T-helper 1 cell treated with Interleukin-12 subunit alpha and Interleukin-12 subunit beta and Interleukin-4 antibody, amounts not matched to agents 30 μg/mL and 1 μg/mL, for 36 hours (primary cell): ENCODE data around the gene LAPTM4A.
"Not testable (repeated sequence)": the region's sequence is repeated elsewhere in the genome, so short reads cannot be mapped to it uniquely, and the experiment has no call there.

ENCODE experiments used
- H3K27ac Mint-ChIP-seq: one replicate; pipeline ENCODE4 v1.8.0; 2021; ENCODE audit warnings: mild to moderate bottlenecking, mixed read lengths
- H3K27me3 Mint-ChIP-seq: one replicate; pipeline ENCODE4 v1.8.0; 2021; ENCODE audit warnings: low read depth, mixed read lengths
- H3K36me3 Mint-ChIP-seq: one replicate; pipeline ENCODE4 v1.8.0; 2021; ENCODE audit warnings: low read depth, mixed read lengths
- H3K4me1 Mint-ChIP-seq: one replicate; pipeline ENCODE4 v1.8.0; 2021; ENCODE audit warnings: low read depth, mixed read lengths
- H3K4me3 Mint-ChIP-seq: one replicate; pipeline ENCODE4 v1.8.0; 2021; ENCODE audit warnings: mild to moderate bottlenecking, moderate library complexity, mixed read lengths
- H3K9me3 Mint-ChIP-seq: one replicate; pipeline ENCODE4 v1.8.0; 2021; ENCODE audit warnings: mixed read lengths

The LAPTM4A gene

GRCh38 chr2:20050646-20051531 lies 539 bp downstream of the LAPTM4A start:
- Mint-ChIP-seq H3K36me3 (no peaks in the 10 kb centered on the region), H3K27ac (no peak overlapping the region), H3K4me3 (no peak overlapping the region), H3K4me1 (peaks cover 26% of the 10 kb centered on the region), H3K27me3 (peaks cover 12% of the 10 kb centered on the region), H3K9me3 (no peaks in the 10 kb centered on the region)

- Mint-ChIP-seq H3K27me3 (peaks cover 5% of the 10 kb centered on the region), H3K4me1 (peaks cover 26% of the 10 kb centered on the region), H3K36me3 (no peaks in the 10 kb centered on the region), H3K27ac (no peak overlapping the region), H3K4me3 (no peak overlapping the region), H3K9me3 (no peaks in the 10 kb centered on the region)
These were observed 1.3 kb downstream of the LAPTM4A start for GRCh38 chr2:20050104-20050645.

GRCh38 chr2:20049637-20050036 lies 1.8 kb downstream of the LAPTM4A start:
- Mint-ChIP-seq H3K9me3 (no peaks in the 10 kb centered on the region), H3K36me3 (no peaks in the 10 kb centered on the region), H3K27ac (peak overlapping the region; percentile 13), H3K27me3 (no peaks in the 10 kb centered on the region), H3K4me1 (peaks cover 26% of the 10 kb centered on the region), H3K4me3 (no peak overlapping the region)

- Mint-ChIP-seq H3K4me1 (peaks cover 28% of the 10 kb centered on the region), H3K27me3 (no peaks in the 10 kb centered on the region), H3K4me3 (no peak overlapping the region), H3K36me3 (no peaks in the 10 kb centered on the region), H3K27ac (no peak overlapping the region), H3K9me3 (no peaks in the 10 kb centered on the region)
These were observed 2.7 kb downstream of the LAPTM4A start for GRCh38 chr2:20048488-20049448.

- H3K27ac Mint-ChIP-seq, H3K9me3 Mint-ChIP-seq, H3K4me3 Mint-ChIP-seq, H3K36me3 Mint-ChIP-seq, H3K27me3 Mint-ChIP-seq: not testable (repeated sequence)
- peaks cover 31% of the 10 kb centered on the region for H3K4me1 Mint-ChIP-seq
These were observed 5.6 kb downstream of the LAPTM4A start for GRCh38 chr2:20045712-20046292.

- no peak overlapping the region for H3K4me3 Mint-ChIP-seq
- peaks cover 22% of the 10 kb centered on the region for H3K4me1 Mint-ChIP-seq
- H3K27ac Mint-ChIP-seq: no peak overlapping the region
- peaks cover 8% of the 10 kb centered on the region for H3K36me3 Mint-ChIP-seq
- H3K27me3 Mint-ChIP-seq: no peaks in the 10 kb centered on the region
- H3K9me3 Mint-ChIP-seq: no peaks in the 10 kb centered on the region
These were observed 6.7 kb downstream of the LAPTM4A start for GRCh38 chr2:20044778-20045177.

- Mint-ChIP-seq H3K27ac (no peak overlapping the region), H3K27me3 (no peaks in the 10 kb centered on the region), H3K4me3 (no peak overlapping the region), H3K4me1 (peaks cover 7% of the 10 kb centered on the region), H3K9me3 (no peaks in the 10 kb centered on the region), H3K36me3 (peaks cover 15% of the 10 kb centered on the region)
These were observed 8.9 kb downstream of the LAPTM4A start for GRCh38 chr2:20042531-20042930.

- H3K9me3 Mint-ChIP-seq: no peaks in the 10 kb centered on the region
- H3K4me3 Mint-ChIP-seq: no peak overlapping the region
- no peak overlapping the region for H3K27ac Mint-ChIP-seq
- H3K36me3 Mint-ChIP-seq: peaks cover 31% of the 10 kb centered on the region
- H3K4me1 Mint-ChIP-seq: peaks cover 19% of the 10 kb centered on the region
- H3K27me3 Mint-ChIP-seq: no peaks in the 10 kb centered on the region
These were observed 10.8 kb downstream of the LAPTM4A start for GRCh38 chr2:20040489-20041172.

DNA sequence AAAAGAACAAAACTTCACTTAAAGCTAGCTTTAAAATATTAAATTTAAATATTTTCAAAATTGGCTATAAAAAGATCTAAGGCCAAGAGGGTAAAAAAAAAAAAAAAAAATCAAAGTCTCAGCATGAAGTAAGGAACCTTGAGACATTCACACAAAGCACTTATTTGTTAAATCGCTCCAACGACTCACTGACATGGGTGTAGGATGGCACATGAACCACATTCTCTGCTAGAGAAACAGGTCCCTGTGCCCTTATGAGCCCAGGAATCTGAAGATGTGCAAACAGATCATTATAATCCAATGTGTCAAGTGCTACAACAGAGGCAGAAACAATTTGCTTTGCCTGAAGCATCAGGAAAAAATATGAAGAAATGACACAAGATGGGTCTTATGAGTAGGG lies 13.8 kb downstream of the LAPTM4A start:
- no peak overlapping the region for H3K27ac Mint-ChIP-seq
- H3K36me3 Mint-ChIP-seq: peaks cover 48% of the 10 kb centered on the region
- no peaks in the 10 kb centered on the region for H3K9me3 Mint-ChIP-seq
- H3K4me3 Mint-ChIP-seq: no peak overlapping the region
- H3K4me1 Mint-ChIP-seq: peaks cover 16% of the 10 kb centered on the region
- H3K27me3 Mint-ChIP-seq: no peaks in the 10 kb centered on the region

DNA sequence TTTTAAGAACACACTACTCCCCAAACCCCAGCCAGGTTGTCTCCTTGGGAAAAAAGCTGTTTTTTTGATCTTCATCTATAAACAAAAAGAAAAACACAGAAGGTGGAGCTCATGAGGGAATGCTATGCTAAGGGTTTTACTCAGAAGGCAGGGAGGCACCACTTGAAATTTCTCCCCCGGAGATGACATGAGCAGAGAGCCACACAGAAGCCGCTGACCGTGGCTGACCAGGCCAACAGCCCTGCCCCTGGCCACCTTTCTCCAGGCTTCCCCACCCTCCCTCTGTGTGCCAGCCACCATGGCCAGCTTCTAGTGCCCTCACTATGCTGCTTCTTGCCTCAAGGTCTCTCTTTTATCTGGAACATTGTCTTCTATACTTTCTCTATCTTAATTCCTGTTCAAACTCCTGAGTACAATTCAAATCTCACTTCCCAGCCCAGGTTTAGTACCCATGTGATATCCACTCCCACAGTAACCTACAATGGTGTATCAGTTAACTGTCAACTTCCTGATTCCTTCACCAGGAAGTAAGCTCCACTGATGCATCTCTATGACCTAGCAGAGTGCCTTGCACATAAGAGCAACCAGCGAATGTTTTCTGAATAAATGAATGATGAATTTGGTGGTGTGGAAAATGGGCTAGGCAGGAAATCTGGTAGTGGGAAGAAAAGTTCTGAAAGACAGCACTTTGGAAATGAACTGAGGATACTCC lies 15.3 kb downstream of the LAPTM4A start:
- H3K27ac Mint-ChIP-seq: peak overlapping the region; percentile 65

DNA sequence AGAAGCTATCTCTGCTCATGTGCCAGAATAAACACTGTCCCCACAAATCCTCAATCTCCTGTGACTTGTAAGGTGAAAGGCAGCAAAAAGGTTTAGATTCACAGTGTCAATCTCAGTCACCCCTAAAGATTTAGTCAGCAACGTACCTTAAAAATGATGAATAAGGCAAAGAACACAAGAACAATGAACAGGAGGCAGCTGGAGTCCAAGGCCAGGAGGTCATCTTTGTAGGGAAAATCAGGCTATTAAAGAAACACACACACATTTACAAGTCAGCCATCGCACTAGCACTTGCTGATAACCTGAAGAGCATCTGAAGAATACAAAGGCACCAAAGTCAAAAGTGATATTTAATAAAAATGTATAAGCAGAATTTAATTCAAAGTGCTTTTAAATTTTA lies 16.6 kb downstream of the LAPTM4A start:
- peaks cover 54% of the 10 kb centered on the region for H3K36me3 Mint-ChIP-seq
- peaks cover 13% of the 10 kb centered on the region for H3K4me1 Mint-ChIP-seq
- no peaks in the 10 kb centered on the region for H3K27me3 Mint-ChIP-seq
- no peak overlapping the region for H3K27ac Mint-ChIP-seq
- no peak overlapping the region for H3K4me3 Mint-ChIP-seq
- no peaks in the 10 kb centered on the region for H3K9me3 Mint-ChIP-seq

More for the DNA sequence above, 15.3 kb downstream of the LAPTM4A start:
- Mint-ChIP-seq H3K9me3 (no peaks in the 10 kb centered on the region), H3K36me3 (peaks cover 55% of the 10 kb centered on the region), H3K4me3 (no peak overlapping the region), H3K27me3 (no peaks in the 10 kb centered on the region), H3K4me1 (peaks cover 13% of the 10 kb centered on the region)

DNA sequence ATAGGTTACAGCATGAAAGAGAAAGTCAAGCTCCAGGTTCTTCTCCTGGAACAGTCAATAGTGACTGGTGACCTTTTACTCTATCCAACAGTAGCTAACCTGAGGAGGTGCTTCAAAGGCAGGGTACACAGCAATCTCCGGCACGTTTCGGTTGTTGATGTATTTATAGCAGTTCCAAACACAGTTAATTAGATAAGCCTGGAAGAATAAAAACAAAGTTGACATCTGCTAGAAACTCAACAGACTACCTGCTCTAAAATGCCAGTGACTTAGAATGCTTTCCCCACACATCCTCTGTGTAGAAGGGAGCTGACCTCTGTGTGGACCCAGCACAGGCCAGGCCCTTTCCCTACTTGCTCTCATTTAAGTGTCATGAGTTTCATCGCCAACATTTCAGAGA lies 17.2 kb downstream of the LAPTM4A start:
- no peak overlapping the region for H3K27ac Mint-ChIP-seq
- peaks cover 57% of the 10 kb centered on the region for H3K36me3 Mint-ChIP-seq
- no peak overlapping the region for H3K4me3 Mint-ChIP-seq
- peaks cover 13% of the 10 kb centered on the region for H3K4me1 Mint-ChIP-seq
- no peaks in the 10 kb centered on the region for H3K9me3 Mint-ChIP-seq
- no peaks in the 10 kb centered on the region for H3K27me3 Mint-ChIP-seq

- H3K27ac Mint-ChIP-seq: no peak overlapping the region
These were observed 18.1 kb downstream of the LAPTM4A start for GRCh38 chr2:20033322-20033721.

More at GRCh38 chr2:20033322-20033721, 18.1 kb downstream of the LAPTM4A start:
- Mint-ChIP-seq H3K27me3 (no peaks in the 10 kb centered on the region), H3K36me3 (peaks cover 62% of the 10 kb centered on the region), H3K9me3 (no peaks in the 10 kb centered on the region), H3K4me1 (peaks cover 13% of the 10 kb centered on the region), H3K4me3 (no peak overlapping the region)
